ENCODE results near the gene RNF213.

DNA sequence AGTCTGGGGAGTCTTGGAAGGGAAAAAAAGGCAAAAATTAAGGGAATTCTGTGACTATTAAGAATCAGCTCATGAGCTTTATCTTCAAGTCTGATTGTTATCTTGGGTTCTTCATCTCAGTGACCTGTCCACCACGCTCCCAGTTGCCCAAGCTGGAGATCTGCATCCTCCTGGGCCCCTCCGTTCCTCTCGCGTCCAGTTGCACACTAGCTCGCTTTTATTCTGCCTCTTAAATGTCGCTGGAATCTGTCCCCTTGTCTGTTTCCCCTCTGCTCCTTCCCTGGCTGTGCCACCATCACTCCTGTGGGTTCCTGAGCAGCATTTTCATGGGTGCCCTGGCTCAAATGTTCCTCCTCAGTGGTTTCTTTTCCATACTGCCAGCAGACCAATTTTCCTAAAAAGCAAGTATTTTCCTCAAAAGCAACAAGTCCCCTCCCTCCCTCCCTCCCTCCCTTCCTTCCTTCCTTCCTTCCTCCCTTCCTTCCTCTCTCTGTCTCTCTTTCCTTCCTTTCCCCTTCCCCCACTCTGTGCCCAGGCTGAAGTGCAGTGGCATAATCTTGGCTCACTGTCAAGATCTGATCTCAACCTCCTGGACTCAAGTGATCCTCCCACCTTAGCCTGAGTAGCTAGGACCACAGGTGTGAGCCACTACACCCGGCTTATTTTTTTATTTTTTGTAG is 155.7 kb downstream of the RNF213 start:
- TF ChIP-seq, protein P1, sequence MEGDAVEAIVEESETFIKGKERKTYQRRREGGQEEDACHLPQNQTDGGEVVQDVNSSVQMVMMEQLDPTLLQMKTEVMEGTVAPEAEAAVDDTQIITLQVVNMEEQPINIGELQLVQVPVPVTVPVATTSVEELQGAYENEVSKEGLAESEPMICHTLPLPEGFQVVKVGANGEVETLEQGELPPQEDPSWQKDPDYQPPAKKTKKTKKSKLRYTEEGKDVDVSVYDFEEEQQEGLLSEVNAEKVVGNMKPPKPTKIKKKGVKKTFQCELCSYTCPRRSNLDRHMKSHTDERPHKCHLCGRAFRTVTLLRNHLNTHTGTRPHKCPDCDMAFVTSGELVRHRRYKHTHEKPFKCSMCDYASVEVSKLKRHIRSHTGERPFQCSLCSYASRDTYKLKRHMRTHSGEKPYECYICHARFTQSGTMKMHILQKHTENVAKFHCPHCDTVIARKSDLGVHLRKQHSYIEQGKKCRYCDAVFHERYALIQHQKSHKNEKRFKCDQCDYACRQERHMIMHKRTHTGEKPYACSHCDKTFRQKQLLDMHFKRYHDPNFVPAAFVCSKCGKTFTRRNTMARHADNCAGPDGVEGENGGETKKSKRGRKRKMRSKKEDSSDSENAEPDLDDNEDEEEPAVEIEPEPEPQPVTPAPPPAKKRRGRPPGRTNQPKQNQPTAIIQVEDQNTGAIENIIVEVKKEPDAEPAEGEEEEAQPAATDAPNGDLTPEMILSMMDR (IDR thresholded peaks at IDR 0.05; ENCODE audit: low read depth, low read length, missing input control) = no peak
- TF ChIP-seq, protein P2, sequence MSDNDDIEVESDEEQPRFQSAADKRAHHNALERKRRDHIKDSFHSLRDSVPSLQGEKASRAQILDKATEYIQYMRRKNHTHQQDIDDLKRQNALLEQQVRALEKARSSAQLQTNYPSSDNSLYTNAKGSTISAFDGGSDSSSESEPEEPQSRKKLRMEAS (IDR thresholded peaks at IDR 0.05) = no peak
- no peak for TF ChIP-seq YY1 (IDR thresholded peaks at IDR 0.05)
- TF ChIP-seq HNF4A (conservative IDR thresholded peaks at IDR 0.05) = no peak
- TF ChIP-seq, protein P3, sequence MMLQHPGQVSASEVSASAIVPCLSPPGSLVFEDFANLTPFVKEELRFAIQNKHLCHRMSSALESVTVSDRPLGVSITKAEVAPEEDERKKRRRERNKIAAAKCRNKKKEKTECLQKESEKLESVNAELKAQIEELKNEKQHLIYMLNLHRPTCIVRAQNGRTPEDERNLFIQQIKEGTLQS (IDR thresholded peaks at IDR 0.05) = no peak
- TF ChIP-seq TAF1 (conservative IDR thresholded peaks at IDR 0.05) = no peak
- no peak for TF ChIP-seq HNF4G (IDR thresholded peaks at IDR 0.05)
- TF ChIP-seq EGR1 (IDR thresholded peaks at IDR 0.05; ENCODE audit: low read depth in 2 of 2) = no peak
- no peak for TF ChIP-seq RXRA (IDR thresholded peaks at IDR 0.05)
- TF ChIP-seq, protein P4, sequence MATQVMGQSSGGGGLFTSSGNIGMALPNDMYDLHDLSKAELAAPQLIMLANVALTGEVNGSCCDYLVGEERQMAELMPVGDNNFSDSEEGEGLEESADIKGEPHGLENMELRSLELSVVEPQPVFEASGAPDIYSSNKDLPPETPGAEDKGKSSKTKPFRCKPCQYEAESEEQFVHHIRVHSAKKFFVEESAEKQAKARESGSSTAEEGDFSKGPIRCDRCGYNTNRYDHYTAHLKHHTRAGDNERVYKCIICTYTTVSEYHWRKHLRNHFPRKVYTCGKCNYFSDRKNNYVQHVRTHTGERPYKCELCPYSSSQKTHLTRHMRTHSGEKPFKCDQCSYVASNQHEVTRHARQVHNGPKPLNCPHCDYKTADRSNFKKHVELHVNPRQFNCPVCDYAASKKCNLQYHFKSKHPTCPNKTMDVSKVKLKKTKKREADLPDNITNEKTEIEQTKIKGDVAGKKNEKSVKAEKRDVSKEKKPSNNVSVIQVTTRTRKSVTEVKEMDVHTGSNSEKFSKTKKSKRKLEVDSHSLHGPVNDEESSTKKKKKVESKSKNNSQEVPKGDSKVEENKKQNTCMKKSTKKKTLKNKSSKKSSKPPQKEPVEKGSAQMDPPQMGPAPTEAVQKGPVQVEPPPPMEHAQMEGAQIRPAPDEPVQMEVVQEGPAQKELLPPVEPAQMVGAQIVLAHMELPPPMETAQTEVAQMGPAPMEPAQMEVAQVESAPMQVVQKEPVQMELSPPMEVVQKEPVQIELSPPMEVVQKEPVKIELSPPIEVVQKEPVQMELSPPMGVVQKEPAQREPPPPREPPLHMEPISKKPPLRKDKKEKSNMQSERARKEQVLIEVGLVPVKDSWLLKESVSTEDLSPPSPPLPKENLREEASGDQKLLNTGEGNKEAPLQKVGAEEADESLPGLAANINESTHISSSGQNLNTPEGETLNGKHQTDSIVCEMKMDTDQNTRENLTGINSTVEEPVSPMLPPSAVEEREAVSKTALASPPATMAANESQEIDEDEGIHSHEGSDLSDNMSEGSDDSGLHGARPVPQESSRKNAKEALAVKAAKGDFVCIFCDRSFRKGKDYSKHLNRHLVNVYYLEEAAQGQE (IDR thresholded peaks at IDR 0.05) = no peak
- no peak for TF ChIP-seq FOXA2 (IDR thresholded peaks at IDR 0.05)
- TF ChIP-seq SP1 (IDR thresholded peaks at IDR 0.05) = no peak
- no peak for TF ChIP-seq JUND (IDR thresholded peaks at IDR 0.05)

Data from liver (tissue), 3 donors.